ENCODE measurements around the gene NOL8.

DNA sequence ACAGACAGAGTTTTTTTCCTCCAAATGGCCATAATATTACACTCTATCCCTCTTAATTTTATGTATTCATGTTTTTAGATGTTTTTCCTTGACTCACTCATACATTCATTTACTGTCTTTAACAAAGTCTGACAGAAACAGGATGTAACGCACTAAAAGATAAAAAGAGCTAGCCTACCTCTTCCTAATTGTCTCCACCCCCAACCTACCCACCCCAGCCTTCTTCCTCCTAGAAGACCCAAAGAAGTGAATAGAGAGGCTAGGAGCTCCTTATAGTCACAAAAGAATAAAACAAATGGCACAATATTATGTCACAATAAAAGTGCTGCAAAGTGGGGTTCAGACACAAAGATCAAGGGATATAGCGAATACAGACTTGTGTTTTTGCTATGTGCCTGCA is 719 bp downstream of the NOL8 start:
- no peak for TF ChIP-seq CTCF (IDR thresholded peaks at IDR 0.05)
- no peak for TF ChIP-seq POLR2A (IDR thresholded peaks at IDR 0.05)
